LNCaP clone FGC (cell line): Measurements from ENCODE around the gene ARMH3.
"Not testable (repeated sequence)": the region's sequence is repeated elsewhere in the genome, so short reads cannot be mapped to it uniquely, and the experiment has no call there.

ENCODE experiments used
- DNase-seq: peaks from one replicate; pipeline ENCODE4 v3.0.0-alpha.2; 2011; ENCODE audit warnings: low read depth
- H3K4me3 ChIP-seq: 2 replicates; pipeline ENCODE4 v1.5.1; 2011; ENCODE audit warnings: mild to moderate bottlenecking, low read depth, low read length, control low read depth
- CTCF ChIP-seq: IDR thresholded peaks from 2 replicates; pipeline ENCODE4 v1.5.1; 2012; ENCODE audit warnings: mild to moderate bottlenecking; ENCODE audit not compliant: control insufficient read depth, insufficient read depth; ENCODE audit errors: extremely low read depth

The ARMH3 gene

GRCh38 chr10:102040305-102041050, 15.5 kb downstream of the ARMH3 start:
- no peak overlapping the region for H3K4me3 ChIP-seq

GRCh38 chr10:102038410-102038809, 17.6 kb downstream of the ARMH3 start:
- no peak for TF ChIP-seq CTCF
- no peak overlapping the region for H3K4me3 ChIP-seq
- no peak for DNase-seq

More at GRCh38 chr10:102040305-102041050, 15.5 kb downstream of the ARMH3 start:
- DNase-seq, result no peak
- TF ChIP-seq CTCF, result no peak

GRCh38 chr10:102035807-102036206, 20.2 kb downstream of the ARMH3 start:
- not testable (repeated sequence) for H3K4me3 ChIP-seq, DNase-seq

- DNase-seq, result no peak
- no peak overlapping the region for H3K4me3 ChIP-seq
- TF ChIP-seq CTCF, result no peak
Observed at GRCh38 chr10:102033787-102034186, 22.2 kb downstream of the ARMH3 start.

GRCh38 chr10:102027261-102027660, 28.7 kb downstream of the ARMH3 start:
- no peak for TF ChIP-seq CTCF
- DNase-seq, result no peak
- no peak overlapping the region for H3K4me3 ChIP-seq

- no peak overlapping the region for H3K4me3 ChIP-seq
- TF ChIP-seq CTCF, result no peak
- DNase-seq, result no peak
Observed at GRCh38 chr10:102024799-102025198, 31.2 kb downstream of the ARMH3 start.

GRCh38 chr10:102020938-102021337, 35.0 kb downstream of the ARMH3 start:
- no peak for TF ChIP-seq CTCF
- no peak for DNase-seq
- H3K4me3 ChIP-seq, result no peak overlapping the region
